HG03108 (cell line): ENCODE data around the gene RAX.
"Not testable (repeated sequence)": the region's sequence is repeated elsewhere in the genome, so short reads cannot be mapped to it uniquely, and the experiment has no call there.

Experiments
- ATAC-seq: cut with Tn5 transposase; IDR thresholded peaks from one replicate; pipeline ENCODE4 v1.9.1; 2021; ENCODE audit warnings: moderate library complexity; ENCODE audit not compliant: unreplicated experiment

The RAX gene

GRCh38 chr18:59273759-59274532 lies 692 bp upstream of the RAX start:
- ATAC-seq, result no peak

- no peak for ATAC-seq
Measured at GRCh38 chr18:59272221-59272888, 899 bp downstream of the RAX start.

- no peak for ATAC-seq
Measured at GRCh38 chr18:59271606-59272220, 1.5 kb downstream of the RAX start.

GRCh38 chr18:59270689-59271257 lies 2.5 kb downstream of the RAX start:
- ATAC-seq, result no peak

GRCh38 chr18:59269563-59270119 lies 3.6 kb downstream of the RAX start:
- no peak for ATAC-seq

- peak; percentile 44 for ATAC-seq
Measured at GRCh38 chr18:59268721-59269562, 4.3 kb downstream of the RAX start.

GRCh38 chr18:59268127-59268720 lies 5.0 kb downstream of the RAX start:
- no peak for ATAC-seq

GRCh38 chr18:59267503-59268126 lies 5.6 kb downstream of the RAX start:
- ATAC-seq, result no peak

- ATAC-seq, result no peak
Measured at GRCh38 chr18:59266886-59267502, 6.3 kb downstream of the RAX start.

- no peak for ATAC-seq
Measured at GRCh38 chr18:59266459-59266858, 6.8 kb downstream of the RAX start.

- no peak for ATAC-seq
Measured at GRCh38 chr18:59265974-59266369, 7.3 kb downstream of the RAX start.

GRCh38 chr18:59265246-59265973 lies 7.8 kb downstream of the RAX start:
- no peak for ATAC-seq

GRCh38 chr18:59264651-59265245 lies 8.5 kb downstream of the RAX start:
- no peak for ATAC-seq

GRCh38 chr18:59264121-59264571 lies 9.1 kb downstream of the RAX start:
- no peak for ATAC-seq

GRCh38 chr18:59263661-59264060 lies 9.6 kb downstream of the RAX start:
- no peak for ATAC-seq

- not testable (repeated sequence) for ATAC-seq
Measured at GRCh38 chr18:59262243-59262642, 11.0 kb downstream of the RAX start.

GRCh38 chr18:59261842-59262241 lies 11.4 kb downstream of the RAX start:
- ATAC-seq, result not testable (repeated sequence)

GRCh38 chr18:59255491-59255890 lies 17.8 kb downstream of the RAX start:
- not testable (repeated sequence) for ATAC-seq
